GM18861 (cell line): Measurements from ENCODE around the gene CLEC7A.

Experiments
- ATAC-seq: cut with Tn5 transposase; IDR thresholded peaks from one replicate; pipeline ENCODE4 v1.9.1; 2021; ENCODE audit not compliant: unreplicated experiment

Gene CLEC7A

GRCh38 chr12:10142976-10143589 lies 13.1 kb upstream of the CLEC7A start:
- ATAC-seq, result no peak

GRCh38 chr12:10140001-10140400 lies 10.0 kb upstream of the CLEC7A start:
- ATAC-seq, result no peak

GRCh38 chr12:10136637-10137205 lies 6.7 kb upstream of the CLEC7A start:
- ATAC-seq, result no peak

- ATAC-seq, result no peak
Measured at GRCh38 chr12:10135126-10135525, 5.1 kb upstream of the CLEC7A start.

GRCh38 chr12:10132850-10133370 lies 2.9 kb upstream of the CLEC7A start:
- ATAC-seq, result no peak

- no peak for ATAC-seq
Measured at GRCh38 chr12:10131111-10131690, 1.2 kb upstream of the CLEC7A start.

- ATAC-seq, result no peak
Measured at GRCh38 chr12:10128687-10129086, 1.3 kb downstream of the CLEC7A start.

- no peak for ATAC-seq
Measured at GRCh38 chr12:10126413-10126812, 3.6 kb downstream of the CLEC7A start.

- no peak for ATAC-seq
Measured at GRCh38 chr12:10122689-10123088, 7.3 kb downstream of the CLEC7A start.

- no peak for ATAC-seq
Measured at GRCh38 chr12:10121278-10121677, 8.7 kb downstream of the CLEC7A start.

GRCh38 chr12:10119066-10119465 lies 10.9 kb downstream of the CLEC7A start:
- no peak for ATAC-seq

GRCh38 chr12:10115890-10116289 lies 14.1 kb downstream of the CLEC7A start:
- ATAC-seq, result no peak

- no peak for ATAC-seq
Measured at GRCh38 chr12:10115311-10115710, 14.7 kb downstream of the CLEC7A start.

GRCh38 chr12:10113920-10114319 lies 16.1 kb downstream of the CLEC7A start:
- ATAC-seq, result no peak

GRCh38 chr12:10113075-10113474 lies 16.9 kb downstream of the CLEC7A start:
- no peak for ATAC-seq

GRCh38 chr12:10111451-10111850 lies 18.5 kb downstream of the CLEC7A start:
- no peak for ATAC-seq

- no peak for ATAC-seq
Measured at GRCh38 chr12:10110256-10110844, 19.6 kb downstream of the CLEC7A start.

GRCh38 chr12:10102322-10102721 lies 27.7 kb downstream of the CLEC7A start:
- no peak for ATAC-seq

- no peak for ATAC-seq
Measured at GRCh38 chr12:10101648-10102220, 28.3 kb downstream of the CLEC7A start.

- ATAC-seq, result no peak
Measured at GRCh38 chr12:10101042-10101579, 28.9 kb downstream of the CLEC7A start.

GRCh38 chr12:10098791-10099190 lies 31.2 kb downstream of the CLEC7A start, which contains the start of gene CLEC1A:
Gene CLEC1A, minus strand, starts transcription at chr12:10098985. Its CDS starts 63 bp downstream, at chr12:10098922.
- ATAC-seq, result no peak
